GM23338 (cell line): ENCODE data around the gene EPB41L4A.

Experiments
- CREB1 ChIP-seq: fragments of 250-450 bp; sonication (Bioruptor Pico); IDR thresholded peaks from 2 replicates; pipeline ENCODE4 v1.5.0; 2020; ENCODE audit warnings: low read depth, mild to moderate bottlenecking, moderate library complexity
- CTCF ChIP-seq, 2 experiments: fragments of 200-600 bp in 1 of 2; sonication (generic) in 1 of 2; conservative IDR thresholded peaks; 2 replicates each; pipeline versions ENCODE4 v1.5.1 to v1.6.1; 2016 to 2017; ENCODE audit warnings: antibody characterized with exemption in 2 of 2, low read depth in 2 of 2, mild to moderate bottlenecking in 2 of 2, moderate library complexity in 1 of 2
- EZH2 ChIP-seq: fragments of 200-600 bp; sonication (generic); IDR thresholded peaks from one replicate; pipeline ENCODE4 v1.8.0; 2017; ENCODE audit warnings: antibody characterized with exemption, mild to moderate bottlenecking, low read depth; ENCODE audit not compliant: unreplicated experiment
- EZH2phosphoT487 ChIP-seq: fragments of 200-600 bp; sonication (generic); IDR thresholded peaks from one replicate; pipeline ENCODE4 v1.8.1; 2018; ENCODE audit warnings: antibody characterized with exemption; ENCODE audit not compliant: unreplicated experiment
- JUNB ChIP-seq: IDR thresholded peaks from one replicate; pipeline ENCODE4 v1.6.1; 2016; ENCODE audit warnings: antibody characterized with exemption; ENCODE audit not compliant: unreplicated experiment
- POLR2AphosphoS5 ChIP-seq: IDR thresholded peaks from 2 replicates; pipeline ENCODE4 v1.6.1; 2016; ENCODE audit warnings: antibody characterized with exemption, low read depth
- REST ChIP-seq: IDR thresholded peaks from one replicate; pipeline ENCODE4 v1.6.1; 2018; ENCODE audit warnings: antibody characterized with exemption; ENCODE audit not compliant: unreplicated experiment
- STAT1 ChIP-seq: IDR thresholded peaks from one replicate; pipeline ENCODE4 v1.6.1; 2016; ENCODE audit warnings: antibody characterized with exemption; ENCODE audit not compliant: unreplicated experiment
- ZNF114 ChIP-seq: fragments of 250-450 bp; sonication (Bioruptor Pico); IDR thresholded peaks from 2 replicates; pipeline ENCODE4 v1.5.0; 2020; ENCODE audit warnings: mild to moderate bottlenecking, moderate library complexity
- ZNF331 ChIP-seq: fragments of 250-450 bp; sonication (Bioruptor Pico); IDR thresholded peaks from 2 replicates; pipeline ENCODE4 v1.5.0; 2020; ENCODE audit warnings: low read depth, mild to moderate bottlenecking, moderate library complexity
- TF ChIP-seq, protein P1 (sequence below): IDR thresholded peaks from 2 replicates; pipeline ENCODE4 v1.6.1; 2016; ENCODE audit warnings: antibody characterized with exemption

GRCh38 chr5:112384523-112384922, 34.6 kb downstream of the EPB41L4A start:
- TF ChIP-seq CTCF (conservative IDR thresholded peaks at IDR 0.05; ENCODE audit: low read depth in 2 of 2) = no peak
- TF ChIP-seq POLR2AphosphoS5 = no peak
- TF ChIP-seq EZH2phosphoT487 = no peak
- no peak for TF ChIP-seq CREB1 (CRISPR knock-in tag)
- no peak for TF ChIP-seq EZH2
- TF ChIP-seq REST = no peak
- TF ChIP-seq, protein P1, sequence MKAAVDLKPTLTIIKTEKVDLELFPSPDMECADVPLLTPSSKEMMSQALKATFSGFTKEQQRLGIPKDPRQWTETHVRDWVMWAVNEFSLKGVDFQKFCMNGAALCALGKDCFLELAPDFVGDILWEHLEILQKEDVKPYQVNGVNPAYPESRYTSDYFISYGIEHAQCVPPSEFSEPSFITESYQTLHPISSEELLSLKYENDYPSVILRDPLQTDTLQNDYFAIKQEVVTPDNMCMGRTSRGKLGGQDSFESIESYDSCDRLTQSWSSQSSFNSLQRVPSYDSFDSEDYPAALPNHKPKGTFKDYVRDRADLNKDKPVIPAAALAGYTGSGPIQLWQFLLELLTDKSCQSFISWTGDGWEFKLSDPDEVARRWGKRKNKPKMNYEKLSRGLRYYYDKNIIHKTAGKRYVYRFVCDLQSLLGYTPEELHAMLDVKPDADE = no peak
- TF ChIP-seq ZNF114 (CRISPR knock-in tag) = no peak
- TF ChIP-seq STAT1 = no peak
- TF ChIP-seq ZNF331 (CRISPR knock-in tag) = no peak
- no peak for TF ChIP-seq JUNB
